GM12864 (cell line): Measurements from ENCODE around the gene PRR36.
"Not testable (repeated sequence)": the region's sequence is repeated elsewhere in the genome, so short reads cannot be mapped to it uniquely, and the experiment has no call there.

Source experiments
- DNase-seq: peaks from one replicate; pipeline ENCODE4 v3.0.0-alpha.2; 2011; ENCODE audit warnings: low read depth
- H3K4me3 ChIP-seq: 2 replicates; pipeline ENCODE4 v1.5.1; 2011; ENCODE audit warnings: mild to moderate bottlenecking, low read depth, low read length, control low read depth
- CTCF ChIP-seq: IDR thresholded peaks from 2 replicates; pipeline ENCODE4 v1.5.1; 2011; ENCODE audit warnings: low read depth, mild to moderate bottlenecking, moderate library complexity, low read length, control low read depth, inconsistent platforms; ENCODE audit errors: missing control alignments

Gene PRR36

DNA sequence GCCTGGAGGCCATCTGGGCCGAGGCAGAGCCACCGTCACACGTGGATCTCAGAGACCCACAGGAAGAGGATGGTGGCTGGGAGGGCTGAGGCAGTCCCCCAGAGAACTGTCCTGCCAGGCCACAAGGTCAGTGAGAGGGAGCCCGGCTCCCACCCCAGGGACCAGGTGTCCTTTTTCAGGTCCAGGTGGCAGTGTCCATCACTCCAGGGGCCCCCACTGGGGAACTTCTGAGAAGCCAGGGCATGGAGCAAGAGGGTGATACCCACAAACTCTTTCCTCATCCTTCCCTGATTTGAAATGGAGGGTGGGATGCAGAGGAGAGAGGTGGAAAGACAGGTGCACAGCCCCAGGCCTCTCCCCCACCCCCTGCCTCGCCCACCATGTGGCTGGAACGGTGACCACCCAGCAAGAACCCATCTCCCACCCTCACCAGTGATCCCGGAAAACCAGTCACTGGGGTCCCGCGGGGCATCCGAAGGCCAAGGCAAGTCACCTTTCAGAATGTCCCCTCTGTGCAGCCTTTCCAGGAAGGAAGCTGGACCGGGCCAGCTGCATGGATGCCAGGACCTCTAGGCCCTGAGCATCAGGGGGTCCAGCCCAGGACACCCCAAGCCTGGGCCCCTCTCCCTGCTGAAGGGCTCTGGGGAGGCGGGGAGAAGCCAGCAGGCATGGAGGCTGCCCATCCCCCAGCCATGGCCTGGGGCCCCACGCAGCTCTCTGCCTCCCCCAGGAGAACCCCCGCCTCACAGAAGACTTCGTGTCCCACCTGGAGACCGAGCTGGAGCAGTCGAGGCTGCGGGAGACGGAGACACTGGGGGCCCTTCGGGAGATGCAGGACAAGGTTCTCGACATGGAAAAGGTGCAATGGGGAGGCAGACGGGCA lies 14.1 kb downstream of the PRR36 start:
- TF ChIP-seq CTCF = no peak
- no peak overlapping the region for H3K4me3 ChIP-seq
- DNase-seq = no peak

- not testable (repeated sequence) for H3K4me3 ChIP-seq, DNase-seq
Measured at GRCh38 chr19:7859087-7859486, 15.1 kb downstream of the PRR36 start.

GRCh38 chr19:7858109-7858770 lies 15.9 kb downstream of the PRR36 start:
- DNase-seq = no peak
- TF ChIP-seq CTCF = no peak
- H3K4me3 ChIP-seq = no peak overlapping the region

- TF ChIP-seq CTCF = no peak
- no peak overlapping the region for H3K4me3 ChIP-seq
Measured at GRCh38 chr19:7857727-7858108, 16.5 kb downstream of the PRR36 start.

DNA sequence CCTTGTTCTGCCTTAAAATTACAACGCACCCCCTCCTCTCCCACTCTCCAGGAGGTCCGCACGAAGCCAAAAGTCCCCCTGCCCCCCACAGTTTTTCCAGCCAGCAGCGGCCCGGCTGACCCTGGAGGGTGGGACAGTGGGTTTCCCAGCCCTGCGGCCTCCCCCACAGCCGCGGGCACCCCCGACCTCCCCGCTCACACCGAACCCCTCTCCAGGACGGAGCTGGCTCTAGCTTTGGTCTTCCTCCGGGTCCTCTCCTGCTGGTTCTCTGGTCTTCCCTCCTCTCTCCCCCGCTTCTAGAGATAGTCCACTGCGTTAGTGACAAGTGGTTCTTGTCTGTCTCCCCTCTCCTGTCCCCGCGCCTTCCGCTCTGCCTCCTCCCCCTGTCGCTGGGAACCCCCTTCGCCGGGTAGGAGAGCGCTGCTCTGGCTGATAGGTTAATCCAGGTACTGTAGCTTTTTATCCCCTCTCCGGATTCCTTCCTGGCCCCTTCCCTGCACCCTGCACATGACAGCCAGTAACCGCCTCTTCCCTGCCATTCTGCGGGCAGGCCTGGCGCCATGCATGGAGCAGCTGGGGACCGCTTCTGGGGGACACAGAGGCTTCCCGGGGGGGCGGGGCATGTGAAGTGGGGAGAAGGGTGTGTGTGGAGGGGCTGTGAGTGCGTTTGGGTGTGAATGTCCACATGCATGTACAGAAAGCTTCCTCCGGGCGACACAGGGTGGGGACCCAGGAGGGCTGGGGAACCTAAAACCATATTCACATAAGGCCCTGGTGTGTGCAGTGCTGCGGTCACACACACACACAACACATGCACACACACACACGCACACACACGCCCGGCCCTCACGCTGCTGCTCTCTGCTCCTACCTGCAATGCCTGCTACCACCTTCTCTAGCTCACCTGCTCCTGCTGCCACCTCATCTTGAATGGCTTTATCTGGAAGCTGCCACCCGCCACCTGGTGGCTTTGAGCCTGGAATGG lies 17.2 kb downstream of the PRR36 start:
- H3K4me3 ChIP-seq = no peak overlapping the region
- no peak for DNase-seq
- no peak for TF ChIP-seq CTCF

More at GRCh38 chr19:7857727-7858108, 16.5 kb downstream of the PRR36 start:
- no peak for DNase-seq

DNA sequence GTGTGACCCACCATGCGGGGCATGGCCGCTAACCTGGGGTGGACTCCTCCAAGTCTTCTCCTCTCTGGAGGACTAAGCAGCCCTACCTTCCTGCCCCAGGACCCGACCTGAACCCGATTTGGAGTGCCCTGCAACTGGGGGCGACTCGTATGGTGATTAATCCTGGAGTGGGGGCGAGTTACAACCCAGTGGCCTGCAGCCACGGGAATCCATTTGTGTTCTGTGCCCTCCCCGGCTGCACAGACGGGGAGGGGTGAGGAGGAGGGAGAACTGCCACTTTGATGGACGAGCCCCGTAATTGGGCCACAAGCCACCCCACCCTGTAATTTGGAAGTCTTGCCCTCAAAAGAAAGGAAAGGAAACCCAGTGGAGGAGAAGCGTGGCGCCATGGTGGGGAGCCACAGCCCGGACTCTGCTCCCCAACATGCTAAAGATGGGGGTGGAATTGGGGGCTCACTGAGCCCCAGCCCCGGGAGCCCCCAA lies 18.0 kb downstream of the PRR36 start:
- H3K4me3 ChIP-seq = no peak overlapping the region
- no peak for DNase-seq
- no peak for TF ChIP-seq CTCF
